ENCODE measurements around the gene CASS4. TPM values are rescaled to one million over a fixed set of nuclear protein-coding genes. Genes with fewer than 3 reads are reported as not detected.
A peak's percentile ranks its signal among the peaks of the same experiment; 100 is the strongest.

The CASS4 gene
- total and polyA plus RNA-seq, 9 of the 15 experiments (the other 6 are each of a cell fraction or from before 2014, with no cell fraction given): 8.1 to 53.8 (median 26.7) TPM

DNA sequence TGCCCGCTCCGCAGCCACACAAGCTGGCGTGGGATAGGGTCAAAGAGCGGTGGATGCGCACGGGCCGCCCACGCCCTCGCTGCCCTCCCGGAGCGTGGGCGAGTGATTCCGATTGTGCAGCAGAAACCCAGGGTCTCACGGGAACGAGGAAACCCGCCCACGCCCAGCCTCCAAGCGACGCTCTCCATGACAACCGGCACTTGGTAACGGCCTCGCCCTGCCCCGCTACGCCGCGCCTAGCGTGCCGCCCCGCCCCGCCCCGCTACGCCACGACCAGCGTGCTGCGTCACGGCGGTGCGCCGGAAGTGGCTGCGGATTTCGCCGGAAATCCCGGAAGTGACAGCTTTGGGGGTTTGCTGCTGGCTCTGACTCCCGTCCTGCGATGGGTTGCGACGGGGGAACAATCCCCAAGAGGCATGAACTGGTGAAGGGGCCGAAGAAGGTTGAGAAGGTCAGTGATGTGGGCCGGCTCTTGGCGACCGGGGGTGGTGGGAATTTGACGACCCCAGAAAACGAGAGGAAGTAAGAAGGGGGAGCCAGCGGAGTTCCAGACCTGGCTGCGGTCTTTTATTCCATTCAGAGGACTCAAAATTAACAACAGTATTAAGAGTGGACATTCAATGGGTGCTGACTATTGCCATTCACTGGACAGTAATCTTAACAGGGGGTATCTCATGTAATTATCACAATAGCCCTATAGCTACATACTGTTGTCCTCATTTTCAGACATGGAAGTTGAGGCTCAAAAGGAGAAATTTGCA lies 56.4 kb downstream of the CASS4 start, which contains the start of gene RTF2 (continued):
- TF ChIP-seq, protein P1, sequence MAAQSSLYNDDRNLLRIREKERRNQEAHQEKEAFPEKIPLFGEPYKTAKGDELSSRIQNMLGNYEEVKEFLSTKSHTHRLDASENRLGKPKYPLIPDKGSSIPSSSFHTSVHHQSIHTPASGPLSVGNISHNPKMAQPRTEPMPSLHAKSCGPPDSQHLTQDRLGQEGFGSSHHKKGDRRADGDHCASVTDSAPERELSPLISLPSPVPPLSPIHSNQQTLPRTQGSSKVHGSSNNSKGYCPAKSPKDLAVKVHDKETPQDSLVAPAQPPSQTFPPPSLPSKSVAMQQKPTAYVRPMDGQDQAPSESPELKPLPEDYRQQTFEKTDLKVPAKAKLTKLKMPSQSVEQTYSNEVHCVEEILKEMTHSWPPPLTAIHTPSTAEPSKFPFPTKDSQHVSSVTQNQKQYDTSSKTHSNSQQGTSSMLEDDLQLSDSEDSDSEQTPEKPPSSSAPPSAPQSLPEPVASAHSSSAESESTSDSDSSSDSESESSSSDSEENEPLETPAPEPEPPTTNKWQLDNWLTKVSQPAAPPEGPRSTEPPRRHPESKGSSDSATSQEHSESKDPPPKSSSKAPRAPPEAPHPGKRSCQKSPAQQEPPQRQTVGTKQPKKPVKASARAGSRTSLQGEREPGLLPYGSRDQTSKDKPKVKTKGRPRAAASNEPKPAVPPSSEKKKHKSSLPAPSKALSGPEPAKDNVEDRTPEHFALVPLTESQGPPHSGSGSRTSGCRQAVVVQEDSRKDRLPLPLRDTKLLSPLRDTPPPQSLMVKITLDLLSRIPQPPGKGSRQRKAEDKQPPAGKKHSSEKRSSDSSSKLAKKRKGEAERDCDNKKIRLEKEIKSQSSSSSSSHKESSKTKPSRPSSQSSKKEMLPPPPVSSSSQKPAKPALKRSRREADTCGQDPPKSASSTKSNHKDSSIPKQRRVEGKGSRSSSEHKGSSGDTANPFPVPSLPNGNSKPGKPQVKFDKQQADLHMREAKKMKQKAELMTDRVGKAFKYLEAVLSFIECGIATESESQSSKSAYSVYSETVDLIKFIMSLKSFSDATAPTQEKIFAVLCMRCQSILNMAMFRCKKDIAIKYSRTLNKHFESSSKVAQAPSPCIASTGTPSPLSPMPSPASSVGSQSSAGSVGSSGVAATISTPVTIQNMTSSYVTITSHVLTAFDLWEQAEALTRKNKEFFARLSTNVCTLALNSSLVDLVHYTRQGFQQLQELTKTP (IDR thresholded peaks at IDR 0.05; ENCODE audit: low read depth in 1 of 2, partially characterized antibody in 2 of 2): no peak
- TF ChIP-seq ZNF140 (CRISPR knock-in tag; IDR thresholded peaks at IDR 0.05) (no peak), MCM2 (IDR thresholded peaks at IDR 0.05; ENCODE audit: low read depth) (no peak), TAF7 (tag; IDR thresholded peaks at IDR 0.05) (peak; percentile 53; the same call in 1 of the 2 replicates), ELF4 (CRISPR knock-in tag; IDR thresholded peaks at IDR 0.05) (peak; percentile 93), MTA2 (IDR thresholded peaks at IDR 0.05; ENCODE audit: low read depth) (no peak), PTBP1 (IDR thresholded peaks at IDR 0.05; ENCODE audit: low read depth, low read length) (no peak), MTA3 (IDR thresholded peaks at IDR 0.05; ENCODE audit: borderline replicate concordance) (0 out of 2 replicates have a peak, but pooled peaks have one; percentile 55), L3MBTL2 (IDR thresholded peaks at IDR 0.05) (peak; percentile 62; the same call in 1 of the 2 replicates), CAMTA2 (CRISPR knock-in tag; conservative IDR thresholded peaks at IDR 0.05) (no peak), TCF7 (IDR thresholded peaks at IDR 0.05; ENCODE audit: borderline replicate concordance) (0 out of 2 replicates have a peak, but pooled peaks have one; percentile 29), RFX1 (IDR thresholded peaks at IDR 0.05) (peak; percentile 98), ZNF766 (CRISPR knock-in tag; conservative IDR thresholded peaks at IDR 0.05) (no peak), CBFB (CRISPR knock-in tag; IDR thresholded peaks at IDR 0.05) (0 out of 2 replicates have a peak, but pooled peaks have one; percentile 21), IFI16 (CRISPR knock-in tag; IDR thresholded peaks at IDR 0.05) (no peak), SP2 (IDR thresholded peaks at IDR 0.05; ENCODE audit: extremely low read depth, low read depth, low read length, poor library complexity, severe bottlenecking) (no peak), ARID2 (IDR thresholded peaks at IDR 0.05) (no peak), SMAD2 (IDR thresholded peaks at IDR 0.05; ENCODE audit: low read depth, low read length) (no peak), MAFG (tag; conservative IDR thresholded peaks at IDR 0.05) (no peak), HOXB6 (CRISPR knock-in tag; IDR thresholded peaks at IDR 0.05; ENCODE audit: borderline replicate concordance) (no peak), SMAD4 (CRISPR knock-in tag; conservative IDR thresholded peaks at IDR 0.05) (0 out of 2 replicates have a peak, but pooled peaks have one; percentile 42)
- TF ChIP-seq, protein P2, sequence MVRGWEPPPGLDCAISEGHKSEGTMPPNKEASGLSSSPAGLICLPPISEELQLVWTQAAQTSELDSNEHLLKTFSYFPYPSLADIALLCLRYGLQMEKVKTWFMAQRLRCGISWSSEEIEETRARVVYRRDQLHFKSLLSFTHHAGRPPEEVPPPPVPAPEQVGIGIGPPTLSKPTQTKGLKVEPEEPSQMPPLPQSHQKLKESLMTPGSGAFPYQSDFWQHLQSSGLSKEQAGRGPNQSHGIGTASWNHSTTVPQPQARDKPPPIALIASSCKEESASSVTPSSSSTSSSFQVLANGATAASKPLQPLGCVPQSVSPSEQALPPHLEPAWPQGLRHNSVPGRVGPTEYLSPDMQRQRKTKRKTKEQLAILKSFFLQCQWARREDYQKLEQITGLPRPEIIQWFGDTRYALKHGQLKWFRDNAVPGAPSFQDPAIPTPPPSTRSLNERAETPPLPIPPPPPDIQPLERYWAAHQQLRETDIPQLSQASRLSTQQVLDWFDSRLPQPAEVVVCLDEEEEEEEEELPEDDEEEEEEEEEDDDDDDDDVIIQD (CRISPR knock-in tag; IDR thresholded peaks at IDR 0.05): no peak
- TF ChIP-seq, protein P3, sequence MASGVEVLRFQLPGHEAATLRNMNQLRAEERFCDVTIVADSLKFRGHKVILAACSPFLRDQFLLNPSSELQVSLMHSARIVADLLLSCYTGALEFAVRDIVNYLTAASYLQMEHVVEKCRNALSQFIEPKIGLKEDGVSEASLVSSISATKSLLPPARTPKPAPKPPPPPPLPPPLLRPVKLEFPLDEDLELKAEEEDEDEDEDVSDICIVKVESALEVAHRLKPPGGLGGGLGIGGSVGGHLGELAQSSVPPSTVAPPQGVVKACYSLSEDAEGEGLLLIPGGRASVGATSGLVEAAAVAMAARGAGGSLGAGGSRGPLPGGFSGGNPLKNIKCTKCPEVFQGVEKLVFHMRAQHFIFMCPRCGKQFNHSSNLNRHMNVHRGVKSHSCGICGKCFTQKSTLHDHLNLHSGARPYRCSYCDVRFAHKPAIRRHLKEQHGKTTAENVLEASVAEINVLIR (CRISPR knock-in tag; IDR thresholded peaks at IDR 0.05): peak; percentile 98
